B cell (primary cell): ENCODE results near the gene EML3.
"Not testable (repeated sequence)": the region's sequence is repeated elsewhere in the genome, so short reads cannot be mapped to it uniquely, and the experiment has no call there.

Experiments
- EZH2 ChIP-seq: IDR thresholded peaks from 2 replicates; pipeline ENCODE4 v1.6.1; 2012; ENCODE audit warnings: borderline replicate concordance, low read depth, mild to moderate bottlenecking, moderate library complexity, low read length; ENCODE audit not compliant: insufficient read depth, poor library complexity, severe bottlenecking
- TF ChIP-seq, protein P1 (sequence below): fragments of 200-600 bp; IDR thresholded peaks from one replicate; pipeline ENCODE4 v1.8.0; 2022; ENCODE audit warnings: antibody characterized with exemption, mild to moderate bottlenecking

DNA sequence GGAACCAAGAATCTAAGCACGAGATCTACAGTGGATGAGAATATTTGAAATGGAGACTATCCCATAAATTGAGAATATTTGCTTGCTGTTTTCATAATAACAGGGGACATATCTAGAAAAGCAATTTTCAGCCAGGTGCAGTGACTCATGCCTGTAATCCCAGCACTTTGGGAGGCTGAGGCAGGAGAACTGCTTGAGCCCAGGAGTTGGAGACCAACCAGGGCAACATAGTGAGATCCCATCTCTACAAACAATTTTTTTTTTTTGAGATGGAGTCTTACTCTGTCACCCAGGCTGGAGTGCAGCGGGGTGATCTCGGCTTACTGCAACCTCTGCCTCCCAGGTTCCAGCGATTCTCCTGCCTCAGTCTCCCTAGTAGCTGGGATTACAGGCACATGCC is 30.8 kb downstream of the EML3 start:
- TF ChIP-seq, protein P1, sequence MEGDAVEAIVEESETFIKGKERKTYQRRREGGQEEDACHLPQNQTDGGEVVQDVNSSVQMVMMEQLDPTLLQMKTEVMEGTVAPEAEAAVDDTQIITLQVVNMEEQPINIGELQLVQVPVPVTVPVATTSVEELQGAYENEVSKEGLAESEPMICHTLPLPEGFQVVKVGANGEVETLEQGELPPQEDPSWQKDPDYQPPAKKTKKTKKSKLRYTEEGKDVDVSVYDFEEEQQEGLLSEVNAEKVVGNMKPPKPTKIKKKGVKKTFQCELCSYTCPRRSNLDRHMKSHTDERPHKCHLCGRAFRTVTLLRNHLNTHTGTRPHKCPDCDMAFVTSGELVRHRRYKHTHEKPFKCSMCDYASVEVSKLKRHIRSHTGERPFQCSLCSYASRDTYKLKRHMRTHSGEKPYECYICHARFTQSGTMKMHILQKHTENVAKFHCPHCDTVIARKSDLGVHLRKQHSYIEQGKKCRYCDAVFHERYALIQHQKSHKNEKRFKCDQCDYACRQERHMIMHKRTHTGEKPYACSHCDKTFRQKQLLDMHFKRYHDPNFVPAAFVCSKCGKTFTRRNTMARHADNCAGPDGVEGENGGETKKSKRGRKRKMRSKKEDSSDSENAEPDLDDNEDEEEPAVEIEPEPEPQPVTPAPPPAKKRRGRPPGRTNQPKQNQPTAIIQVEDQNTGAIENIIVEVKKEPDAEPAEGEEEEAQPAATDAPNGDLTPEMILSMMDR, result not testable (repeated sequence)
- TF ChIP-seq EZH2, result not testable (repeated sequence)
